Epithelial cell of proximal tubule (primary cell): ENCODE data around the gene NPBWR2. TPM values are rescaled to one million over a fixed set of nuclear protein-coding genes. Genes with fewer than 3 reads are reported as not detected.

Source experiments
- DNase-seq: peaks from one replicate; pipeline ENCODE4 v3.0.0-alpha.2; 2011; ENCODE audit warnings: low read depth
- H3K4me3 ChIP-seq: 2 replicates; pipeline ENCODE4 v1.5.1; 2011; ENCODE audit warnings: low read depth, mild to moderate bottlenecking, low read length
- total RNA-seq: library from RNA; depleted of rRNA; stranded (reverse); fragments of >200 nt; gene quantifications from 2 replicates; pipeline ENCODE4 v1.2.3, GENCODE V29; 2015
- TF ChIP-seq, protein P1 (sequence below): conservative IDR thresholded peaks from 2 replicates; pipeline ENCODE4 v1.5.1; 2012; ENCODE audit warnings: low read depth, mild to moderate bottlenecking, low read length

Gene NPBWR2, protein sequence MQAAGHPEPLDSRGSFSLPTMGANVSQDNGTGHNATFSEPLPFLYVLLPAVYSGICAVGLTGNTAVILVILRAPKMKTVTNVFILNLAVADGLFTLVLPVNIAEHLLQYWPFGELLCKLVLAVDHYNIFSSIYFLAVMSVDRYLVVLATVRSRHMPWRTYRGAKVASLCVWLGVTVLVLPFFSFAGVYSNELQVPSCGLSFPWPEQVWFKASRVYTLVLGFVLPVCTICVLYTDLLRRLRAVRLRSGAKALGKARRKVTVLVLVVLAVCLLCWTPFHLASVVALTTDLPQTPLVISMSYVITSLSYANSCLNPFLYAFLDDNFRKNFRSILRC
- not detected in 2 replicates for total RNA-seq

DNA sequence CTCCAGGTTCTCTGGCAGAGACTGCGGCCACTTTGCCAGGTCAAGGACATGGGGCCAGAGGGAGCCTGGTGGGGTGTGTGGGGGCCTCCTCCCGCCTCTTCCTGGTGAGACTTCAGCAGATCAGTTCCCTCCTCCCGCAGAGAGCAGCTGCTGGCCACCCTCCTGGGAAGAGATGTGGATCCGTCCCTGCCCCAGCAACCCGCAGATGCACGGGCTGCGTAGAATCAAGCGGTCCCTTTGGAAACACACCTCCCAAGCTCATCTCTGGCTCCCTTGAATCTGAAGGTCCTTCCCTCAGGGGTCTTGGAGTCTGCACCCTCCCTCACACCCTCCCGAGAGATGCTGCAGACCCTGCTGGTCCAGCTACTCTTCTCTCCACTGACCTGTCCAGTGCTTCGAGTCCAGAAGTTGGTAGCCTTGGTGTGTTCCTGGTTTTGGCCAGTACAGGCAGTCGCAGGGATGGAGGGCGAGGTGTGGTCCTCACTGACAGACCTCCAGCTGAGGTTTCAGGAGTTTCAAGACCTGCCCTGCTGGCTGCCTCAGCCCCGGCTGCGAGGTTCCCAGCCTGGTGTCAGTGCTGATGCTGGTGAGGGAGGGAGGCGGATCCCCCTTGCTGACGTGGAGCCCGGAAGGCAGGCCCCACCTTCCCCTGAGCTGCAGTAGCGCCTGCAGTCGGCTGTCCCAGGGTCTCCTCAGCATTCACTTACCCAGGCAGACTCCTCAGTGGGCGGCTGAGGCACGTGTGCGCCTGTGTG is at the start of gene NPBWR2:
NPBWR2 (minus strand) TSS at position 585 of the 755 bp plus-strand sequence. CDS start 734 bp downstream, outside the sequence.
- H3K4me3 ChIP-seq: no peak within 1 kb of the TSS
- TF ChIP-seq, protein P1, sequence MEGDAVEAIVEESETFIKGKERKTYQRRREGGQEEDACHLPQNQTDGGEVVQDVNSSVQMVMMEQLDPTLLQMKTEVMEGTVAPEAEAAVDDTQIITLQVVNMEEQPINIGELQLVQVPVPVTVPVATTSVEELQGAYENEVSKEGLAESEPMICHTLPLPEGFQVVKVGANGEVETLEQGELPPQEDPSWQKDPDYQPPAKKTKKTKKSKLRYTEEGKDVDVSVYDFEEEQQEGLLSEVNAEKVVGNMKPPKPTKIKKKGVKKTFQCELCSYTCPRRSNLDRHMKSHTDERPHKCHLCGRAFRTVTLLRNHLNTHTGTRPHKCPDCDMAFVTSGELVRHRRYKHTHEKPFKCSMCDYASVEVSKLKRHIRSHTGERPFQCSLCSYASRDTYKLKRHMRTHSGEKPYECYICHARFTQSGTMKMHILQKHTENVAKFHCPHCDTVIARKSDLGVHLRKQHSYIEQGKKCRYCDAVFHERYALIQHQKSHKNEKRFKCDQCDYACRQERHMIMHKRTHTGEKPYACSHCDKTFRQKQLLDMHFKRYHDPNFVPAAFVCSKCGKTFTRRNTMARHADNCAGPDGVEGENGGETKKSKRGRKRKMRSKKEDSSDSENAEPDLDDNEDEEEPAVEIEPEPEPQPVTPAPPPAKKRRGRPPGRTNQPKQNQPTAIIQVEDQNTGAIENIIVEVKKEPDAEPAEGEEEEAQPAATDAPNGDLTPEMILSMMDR: no peak

DNA sequence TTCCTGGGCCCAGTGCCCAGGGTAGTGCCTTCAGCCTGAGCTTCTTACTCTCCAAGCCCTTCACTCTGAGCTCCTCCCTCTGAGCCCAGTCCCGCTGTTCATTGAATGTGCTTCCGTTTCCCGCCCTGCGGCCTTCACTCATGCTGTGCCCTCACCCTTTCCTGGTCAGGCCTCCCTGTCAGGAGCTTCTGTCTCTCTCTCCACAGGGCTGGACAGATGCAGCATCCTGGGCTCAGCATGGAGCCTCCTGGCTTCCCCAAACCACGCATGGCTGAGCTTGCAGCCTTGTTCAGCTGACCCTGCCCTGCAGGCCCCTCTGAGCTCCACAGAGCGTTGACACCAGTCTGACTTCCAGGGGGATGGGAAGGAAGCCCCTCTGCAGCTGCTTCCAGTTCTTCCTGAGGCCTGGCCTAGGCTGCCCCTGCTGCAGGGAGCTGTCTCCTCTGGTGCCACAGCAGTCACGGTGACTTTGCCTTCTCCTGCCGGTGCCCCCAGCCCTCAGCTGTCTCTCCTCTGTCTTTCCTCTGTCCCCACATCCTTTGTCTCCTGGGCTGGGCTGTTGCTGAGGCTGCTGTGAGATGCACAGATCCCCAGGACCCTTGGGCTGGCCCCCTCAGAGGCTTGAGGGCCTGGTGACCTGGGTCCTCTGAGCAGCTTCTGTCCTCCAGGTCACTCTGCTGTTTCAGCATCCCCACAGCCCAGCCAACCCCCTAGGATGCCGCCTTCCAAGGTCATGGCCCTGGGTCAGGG is 48.9 kb upstream of the NPBWR2 start:
- no peak for DNase-seq
- H3K4me3 ChIP-seq: no peak overlapping the region
- TF ChIP-seq, protein P1: no peak

More for the DNA sequence above, at the start of gene NPBWR2:
- no peak for DNase-seq

DNA sequence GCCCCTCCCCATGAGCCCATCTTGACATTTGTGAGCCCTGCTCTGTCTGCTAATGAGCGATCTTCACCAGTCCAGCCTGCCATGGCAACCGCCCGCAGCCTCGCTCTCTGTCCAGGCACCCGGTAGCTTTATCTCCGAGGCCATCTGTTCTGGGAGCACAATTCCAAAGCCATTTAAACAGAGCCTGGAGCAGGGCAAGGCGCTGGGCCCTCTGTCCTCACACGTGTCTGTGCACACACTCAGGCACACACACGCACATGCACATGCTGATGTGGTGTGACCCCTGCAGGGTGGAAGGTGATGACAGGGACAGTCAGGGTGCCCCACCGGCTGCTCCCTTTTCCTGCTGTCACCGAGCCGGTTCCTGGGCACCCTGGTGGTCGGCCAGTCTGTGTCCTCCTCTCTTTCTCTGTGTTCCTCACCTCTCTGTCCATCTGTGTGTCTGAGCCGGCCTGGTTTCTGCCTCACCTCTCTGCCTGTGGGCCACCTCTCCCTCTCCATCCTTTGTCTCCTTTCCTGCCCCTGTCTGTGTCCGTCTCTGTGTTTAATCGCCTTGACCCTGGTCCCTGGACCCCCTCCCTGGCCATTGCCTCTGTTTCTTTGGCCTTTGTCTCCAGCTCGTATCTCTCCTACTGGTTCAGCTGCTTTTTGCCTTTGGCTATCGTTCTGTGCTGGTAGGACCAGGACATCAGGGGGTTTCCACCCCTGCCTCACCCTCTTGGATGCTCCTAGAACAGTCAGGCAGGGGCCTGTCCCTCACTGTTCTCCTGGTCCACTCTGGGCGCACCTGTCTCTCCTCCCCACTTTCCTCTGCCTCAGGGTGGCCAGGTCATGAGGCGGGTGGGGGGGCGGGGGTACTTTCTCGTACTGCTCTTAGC is 48.1 kb upstream of the NPBWR2 start:
- DNase-seq: no peak
- no peak overlapping the region for H3K4me3 ChIP-seq
- TF ChIP-seq, protein P1: no peak

DNA sequence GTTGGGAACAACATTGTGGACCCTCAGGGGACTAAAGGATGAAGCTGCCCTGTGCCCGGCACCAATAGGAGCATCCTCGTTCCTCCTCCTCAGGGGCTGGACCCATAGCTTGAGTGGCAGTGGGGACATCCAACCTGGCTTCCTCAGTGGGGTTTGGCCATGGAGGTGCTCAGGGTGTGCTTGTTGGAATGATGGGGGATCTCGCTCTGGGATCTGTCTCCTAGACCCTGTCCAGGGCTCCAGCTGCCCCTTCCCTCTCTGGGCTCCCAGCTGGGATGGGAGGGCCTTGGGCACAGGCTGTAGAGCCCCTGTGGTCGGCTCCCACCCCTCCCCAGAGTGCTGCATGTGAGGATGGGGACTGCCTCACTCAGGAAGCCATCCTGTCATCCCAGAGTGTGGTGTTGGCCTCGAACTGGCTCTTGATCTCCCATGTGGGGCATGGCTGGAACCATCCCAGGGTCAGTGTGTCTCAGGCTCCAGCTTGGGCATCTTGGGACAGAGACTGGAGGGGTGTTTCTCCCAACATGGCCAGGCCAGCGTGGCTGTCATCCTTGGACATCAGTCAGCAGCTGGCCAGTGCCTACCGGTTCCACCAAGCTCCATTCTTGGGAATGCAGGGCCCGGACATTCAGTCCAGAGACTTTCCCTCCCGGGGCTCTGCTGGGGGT is 47.4 kb upstream of the NPBWR2 start:
- no peak overlapping the region for H3K4me3 ChIP-seq
- TF ChIP-seq, protein P1: no peak
- no peak for DNase-seq

DNA sequence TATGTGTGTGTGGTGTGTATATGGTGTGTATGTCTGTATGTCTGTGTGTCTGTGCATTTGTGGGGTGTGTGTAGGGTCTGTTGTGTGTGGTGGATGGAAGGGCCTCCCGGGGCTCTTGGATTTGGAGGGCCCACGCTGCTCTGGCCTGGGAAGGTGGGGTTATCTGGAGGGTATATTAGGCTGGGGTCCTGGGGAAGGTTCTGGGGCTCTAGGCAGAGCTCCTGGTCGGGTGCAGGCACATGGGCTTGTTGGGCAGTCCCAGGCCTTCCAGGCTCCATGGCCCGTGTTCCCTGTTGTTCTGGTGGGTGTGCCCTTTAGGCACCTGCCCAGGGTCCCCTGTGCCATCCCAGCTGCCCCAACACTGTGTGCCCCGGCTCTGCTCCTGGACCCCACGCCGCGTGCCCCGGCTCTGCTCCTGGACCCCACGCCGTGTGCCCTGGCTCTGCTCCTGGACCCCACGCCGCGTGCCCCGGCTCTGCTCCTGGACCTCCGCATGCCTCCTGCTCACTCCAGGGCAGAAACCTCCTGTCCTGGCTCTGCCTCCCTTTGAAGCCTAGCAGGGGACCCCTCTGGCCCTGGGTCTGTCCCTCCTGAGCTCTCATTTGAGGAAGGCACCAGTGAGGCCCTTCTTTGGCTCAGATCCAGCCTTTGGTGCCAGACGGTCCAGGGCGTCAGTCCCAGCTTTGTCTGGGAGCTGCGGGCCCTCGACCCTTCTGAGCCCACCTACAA is 46.7 kb upstream of the NPBWR2 start:
- no peak for DNase-seq
- TF ChIP-seq, protein P1: no peak
- no peak overlapping the region for H3K4me3 ChIP-seq
